ENCODE results near the gene SPDYA.

The SPDYA gene

GRCh38 chr2:28833740-28834470 lies 23.3 kb downstream of the SPDYA start:
- DNase-seq = no peak

- no peak for DNase-seq
Measured at GRCh38 chr2:28835781-28836180, 25.1 kb downstream of the SPDYA start.

- DNase-seq = no peak
Measured at GRCh38 chr2:28838971-28839370, 28.3 kb downstream of the SPDYA start.

GRCh38 chr2:28842042-28842441 lies 31.4 kb downstream of the SPDYA start:
- DNase-seq = no peak

GRCh38 chr2:28855193-28855592 lies 44.6 kb downstream of the SPDYA start:
- DNase-seq = no peak

- DNase-seq = no peak
Measured at GRCh38 chr2:28855977-28856376, 45.3 kb downstream of the SPDYA start.

- no peak for DNase-seq
Measured at GRCh38 chr2:28868611-28869010, 58.0 kb downstream of the SPDYA start.

- DNase-seq = no peak
Measured at GRCh38 chr2:28869494-28870145, 59.0 kb downstream of the SPDYA start.

- DNase-seq = peak; percentile 91
Measured at GRCh38 chr2:28870146-28870891, 59.7 kb downstream of the SPDYA start, which contains the start of gene TRMT61B. Gene TRMT61B (minus strand): TSS chr2:28870309. CDS start chr2:28870277, 32 bp downstream.

- no peak for DNase-seq
Measured at GRCh38 chr2:28871620-28872019, 61.0 kb downstream of the SPDYA start.

- DNase-seq = no peak
Measured at GRCh38 chr2:28880193-28880592, 69.6 kb downstream of the SPDYA start.

GRCh38 chr2:28893488-28893887 lies 82.9 kb downstream of the SPDYA start:
- DNase-seq = no peak

GRCh38 chr2:28894470-28895188 lies 84.0 kb downstream of the SPDYA start, which contains the start of gene WDR43:
Gene WDR43 (plus strand): TSS chr2:28894667. CDS start chr2:28894699, 32 bp downstream.
- peak; percentile 98 for DNase-seq

- DNase-seq = no peak
Measured at GRCh38 chr2:28895189-28895893, 84.7 kb downstream of the SPDYA start.

GRCh38 chr2:28896906-28897305 lies 86.3 kb downstream of the SPDYA start:
- DNase-seq = no peak

- DNase-seq = no peak
Measured at GRCh38 chr2:28898048-28898447, 87.4 kb downstream of the SPDYA start.

Data from GF-D8 (cell line).